ENCODE measurements around the gene S100P. TPM values are rescaled to one million over a fixed set of nuclear protein-coding genes. Genes with fewer than 3 reads are reported as not detected.
A peak's percentile ranks its signal among the peaks of the same experiment; 100 is the strongest.

The S100P gene
- total RNA-seq, 4 donors from 2014 or later, result 0.94 to 9.7 TPM; not detected in 2

DNA sequence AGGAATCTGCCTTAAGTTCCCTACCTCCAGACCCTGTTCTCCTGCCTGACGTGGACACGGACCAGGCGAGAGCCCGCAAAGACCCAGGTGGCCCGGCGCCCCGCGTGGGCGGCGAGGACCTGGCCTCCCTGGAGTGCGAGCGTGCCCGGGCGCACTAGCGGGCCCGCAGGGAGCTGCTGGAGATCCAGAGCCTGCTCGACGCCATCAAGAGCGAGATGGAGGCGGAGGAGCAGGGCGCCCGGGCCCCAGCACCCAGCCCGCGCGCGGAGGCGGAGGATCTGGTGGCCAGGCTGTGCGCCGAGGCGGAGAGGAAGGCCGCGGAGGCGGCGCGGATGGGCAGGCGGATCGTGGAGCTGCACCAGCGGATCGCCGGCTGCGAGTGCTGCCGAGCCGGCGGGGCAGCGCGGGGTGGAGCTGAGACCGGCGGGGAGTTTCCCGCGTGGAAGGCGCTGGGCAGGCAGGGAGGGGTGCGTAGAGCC, 35.0 kb upstream of the S100P start:
- Histone ChIP-seq H3K36me3 (no peaks in the 10 kb centered on the region), H3K27ac (peak overlapping the region; percentile 13 to 84 (median 75)), H3K4me3 (peak overlapping the region; percentile 30 to 55), H3K4me1 (peaks cover 0 to 16% (median 0%) of the 10 kb centered on the region in 3 donors), H3K9me3 (no peaks in the 10 kb centered on the region), H3K27me3 (no peaks in the 10 kb centered on the region)
- ATAC-seq, result peak; percentile 72
- TF ChIP-seq POLR2A (IDR thresholded peaks at IDR 0.05) (no peak), POLR2AphosphoS5 (IDR thresholded peaks at IDR 0.05) (peak; percentile 13)
- WGBS, 2 donors (ENCODE audit: low coverage in 1 of 2), result 0% methylated on average over 1 of the region's 52 CpGs; no CpG with 5 or more reads in 1 of the 2 donors

DNA sequence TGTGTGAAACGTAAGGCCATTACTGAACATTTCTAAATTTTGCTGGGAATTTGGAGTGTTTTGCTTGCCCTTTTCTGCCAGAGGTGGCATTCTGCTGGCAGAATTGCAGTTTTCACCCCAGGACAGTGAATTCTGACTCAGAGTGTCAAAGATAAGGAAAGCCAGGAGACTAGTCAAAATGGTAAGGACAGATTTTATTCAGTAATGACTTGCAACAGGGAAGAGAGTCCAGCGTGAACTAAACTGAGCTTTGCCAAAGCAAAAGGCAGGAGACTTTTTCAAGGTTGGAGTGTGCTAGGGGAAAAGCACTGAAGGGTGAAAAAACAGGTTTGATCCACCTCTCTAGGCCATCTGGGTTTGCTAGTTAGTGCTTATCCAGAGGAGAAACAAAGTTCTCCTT, 33.8 kb upstream of the S100P start:
- peaks cover 0 to 29% (median 4%) of the 10 kb centered on the region in 3 donors for H3K4me1 ChIP-seq
- 79 to 90% methylated on average over 2 of the region's 2 CpGs for WGBS, 2 donors (ENCODE audit: low coverage in 1 of 2)
- H3K27me3 ChIP-seq, result no peaks in the 10 kb centered on the region
- no peak overlapping the region for H3K4me3 ChIP-seq
- TF ChIP-seq POLR2AphosphoS5 (IDR thresholded peaks at IDR 0.05), result no peak
- TF ChIP-seq EP300 (IDR thresholded peaks at IDR 0.05), result no peak
- no peak for TF ChIP-seq CTCF (IDR thresholded peaks at IDR 0.05)
- TF ChIP-seq POLR2A (IDR thresholded peaks at IDR 0.05), result no peak
- no peak overlapping the region for H3K27ac ChIP-seq
- no peaks in the 10 kb centered on the region for H3K9me3 ChIP-seq
- ATAC-seq, result no peak
- H3K36me3 ChIP-seq, result no peaks in the 10 kb centered on the region

GRCh38 chr4:6660430-6660829, 33.2 kb upstream of the S100P start:
- H3K4me1 ChIP-seq, result peaks cover 0 to 30% (median 4%) of the 10 kb centered on the region in 3 donors
- no peaks in the 10 kb centered on the region for H3K9me3 ChIP-seq
- no peak overlapping the region for H3K4me3 ChIP-seq
- 90 to 94% methylated on average over 2 to 3 of the region's 3 CpGs for WGBS, 2 donors (ENCODE audit: low coverage in 1 of 2)
- H3K27ac ChIP-seq, result no peak overlapping the region
- TF ChIP-seq CTCF (IDR thresholded peaks at IDR 0.05), result no peak
- no peak for TF ChIP-seq POLR2AphosphoS5 (IDR thresholded peaks at IDR 0.05)
- TF ChIP-seq EP300 (IDR thresholded peaks at IDR 0.05), result no peak
- TF ChIP-seq POLR2A (IDR thresholded peaks at IDR 0.05), result no peak
- ATAC-seq, result no peak
- no peaks in the 10 kb centered on the region for H3K27me3 ChIP-seq
- no peaks in the 10 kb centered on the region for H3K36me3 ChIP-seq

DNA sequence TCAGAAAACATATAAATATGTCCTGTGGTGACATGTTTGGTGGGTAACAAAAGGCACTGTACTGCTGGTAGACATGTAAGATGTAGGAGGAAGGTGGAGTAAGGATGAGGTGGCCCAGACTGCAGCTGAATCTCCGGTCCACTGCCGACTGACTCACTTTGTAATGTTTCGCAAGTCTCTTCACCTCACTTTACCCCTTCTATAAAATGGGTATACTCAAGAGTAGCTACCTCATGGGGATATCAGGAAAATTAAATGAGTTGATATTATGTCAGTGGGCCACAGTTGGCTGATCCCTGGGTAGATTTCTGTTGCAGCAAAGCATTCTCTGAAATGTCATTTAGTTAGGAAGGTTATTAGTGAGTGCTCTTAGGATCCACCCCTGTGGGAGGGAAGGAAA, 31.1 kb upstream of the S100P start:
- WGBS, 2 donors (ENCODE audit: low coverage in 1 of 2), result 87 to 92% methylated on average over 3 of the region's 3 CpGs
- ATAC-seq, result no peak
- H3K4me1 ChIP-seq, result peaks cover 0 to 30% (median 4%) of the 10 kb centered on the region in 3 donors

GRCh38 chr4:6663596-6664393, 29.9 kb upstream of the S100P start:
- Histone ChIP-seq H3K4me1 (peaks cover 0 to 22% (median 4%) of the 10 kb centered on the region in 3 donors), H3K4me3 (peak overlapping the region; percentile 3 to 45), H3K9me3 (no peaks in the 10 kb centered on the region), H3K36me3 (peaks cover 0 to 10% of the 10 kb centered on the region in 2 donors), H3K27me3 (peaks cover 5% of the 10 kb centered on the region), H3K27ac (peak overlapping the region in 1 of 4 donors; percentile 51)
- 27 to 50% methylated on average over 5 to 6 of the region's 55 CpGs for WGBS, 2 donors (ENCODE audit: low coverage in 1 of 2)
- ATAC-seq, result peak; percentile 23
- TF ChIP-seq POLR2AphosphoS5 (IDR thresholded peaks at IDR 0.05) (no peak), CTCF (IDR thresholded peaks at IDR 0.05) (no peak), EP300 (IDR thresholded peaks at IDR 0.05) (no peak), POLR2A (IDR thresholded peaks at IDR 0.05) (no peak)

More for the DNA sequence above, 31.1 kb upstream of the S100P start:
- Histone ChIP-seq H3K27ac (no peak overlapping the region), H3K9me3 (no peaks in the 10 kb centered on the region), H3K27me3 (peaks cover 5% of the 10 kb centered on the region), H3K4me3 (no peak overlapping the region), H3K36me3 (no peaks in the 10 kb centered on the region)
- no peak for TF ChIP-seq POLR2AphosphoS5 (IDR thresholded peaks at IDR 0.05)
- TF ChIP-seq POLR2A (IDR thresholded peaks at IDR 0.05), result no peak
- TF ChIP-seq EP300 (IDR thresholded peaks at IDR 0.05), result no peak
- no peak for TF ChIP-seq CTCF (IDR thresholded peaks at IDR 0.05)

All from gastroesophageal sphincter (tissue), 4 donors.